ENCODE data around the gene DDX25.

The DDX25 gene

DNA sequence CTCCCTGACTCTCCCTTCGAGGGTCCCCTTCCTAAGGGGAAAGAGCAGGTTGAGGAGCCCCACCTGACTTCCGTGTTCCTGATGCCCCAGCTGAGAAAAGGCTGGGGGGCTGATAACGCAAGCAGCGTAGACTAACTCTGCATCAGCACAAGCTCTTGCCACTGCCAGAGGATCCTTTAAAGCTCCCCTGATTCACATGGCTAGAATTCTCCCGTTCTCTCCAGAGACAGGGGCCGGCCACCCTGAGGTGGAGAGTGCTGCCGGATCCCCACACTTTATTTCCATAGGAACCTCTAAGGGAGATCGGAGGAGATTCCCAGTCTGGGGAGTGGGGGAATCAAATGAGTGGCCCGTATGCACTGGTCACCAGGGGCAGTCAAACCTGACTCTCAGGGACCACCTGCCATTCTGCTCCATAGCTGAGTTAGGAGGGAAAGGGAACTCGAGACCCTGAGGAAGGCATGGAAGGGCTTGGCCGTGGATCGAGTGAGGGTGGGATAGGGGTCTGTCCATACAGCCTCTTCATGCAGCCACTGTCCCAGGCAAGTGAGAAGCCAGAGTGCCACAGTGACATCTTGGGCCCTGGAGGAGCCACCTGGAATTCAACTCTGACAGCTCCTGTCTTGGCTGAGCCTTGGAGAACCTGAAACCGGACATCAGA, 40.2 kb downstream of the DDX25 start:
- Histone ChIP-seq H3K4me3 (ENCODE audit: low read length) (no peak overlapping the region), H2AFZ (ENCODE audit: low read depth, low read length) (no peak overlapping the region), H3K4me1 (ENCODE audit: insufficient read depth, low read length) (peaks cover under 1% of the 10 kb centered on the region), H3K27me3 (ENCODE audit: insufficient read depth, low read length) (no peaks in the 10 kb centered on the region), H3K36me3 (ENCODE audit: insufficient read depth, low read length) (no peaks in the 10 kb centered on the region), H3K9me3 (ENCODE audit: low read length) (no peaks in the 10 kb centered on the region)

DNA sequence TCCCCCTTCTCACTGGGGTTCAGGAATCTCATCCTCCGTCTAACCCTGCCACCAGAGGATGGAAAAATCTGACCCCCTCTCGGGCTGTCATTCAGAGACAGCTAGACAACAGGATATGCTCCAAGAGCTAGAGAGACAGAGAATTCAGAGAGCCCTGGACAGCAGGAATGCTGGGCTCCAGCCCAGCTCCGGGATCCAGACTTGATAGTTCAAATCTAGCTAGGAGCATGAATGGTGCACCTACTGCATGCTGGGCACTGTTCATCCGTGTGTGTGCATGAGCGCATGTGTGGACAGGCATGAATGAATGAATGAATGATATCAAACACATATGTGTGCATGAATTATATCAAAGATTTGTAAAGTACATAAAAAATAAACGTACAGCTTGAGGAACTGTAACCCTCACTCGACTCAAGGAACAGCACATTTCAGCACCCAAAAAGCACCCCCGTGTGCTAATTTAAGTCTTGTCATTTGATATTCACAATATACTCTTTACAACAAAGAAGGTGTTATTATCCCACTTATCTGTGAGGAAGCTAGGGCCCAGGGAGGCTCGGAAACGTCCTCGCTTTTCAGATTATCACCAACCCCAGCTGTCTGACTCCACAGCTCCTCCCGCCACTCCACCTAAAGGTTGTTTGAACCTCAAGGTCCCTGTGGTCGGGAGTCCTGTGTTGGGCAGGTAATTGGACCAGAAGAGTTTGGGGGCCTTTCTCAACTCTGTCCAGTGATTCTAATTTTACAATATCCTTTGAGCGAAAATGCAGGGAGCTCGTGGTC, 40.9 kb downstream of the DDX25 start:
- H3K36me3 ChIP-seq (ENCODE audit: insufficient read depth, low read length): no peaks in the 10 kb centered on the region
- no peaks in the 10 kb centered on the region for H3K4me1 ChIP-seq (ENCODE audit: insufficient read depth, low read length)
- H3K27me3 ChIP-seq (ENCODE audit: insufficient read depth, low read length): no peaks in the 10 kb centered on the region
- no peak overlapping the region for H2AFZ ChIP-seq (ENCODE audit: low read depth, low read length)
- H3K9me3 ChIP-seq (ENCODE audit: low read length): peaks cover 3% of the 10 kb centered on the region
- H3K4me3 ChIP-seq (ENCODE audit: low read length): no peak overlapping the region

DNA sequence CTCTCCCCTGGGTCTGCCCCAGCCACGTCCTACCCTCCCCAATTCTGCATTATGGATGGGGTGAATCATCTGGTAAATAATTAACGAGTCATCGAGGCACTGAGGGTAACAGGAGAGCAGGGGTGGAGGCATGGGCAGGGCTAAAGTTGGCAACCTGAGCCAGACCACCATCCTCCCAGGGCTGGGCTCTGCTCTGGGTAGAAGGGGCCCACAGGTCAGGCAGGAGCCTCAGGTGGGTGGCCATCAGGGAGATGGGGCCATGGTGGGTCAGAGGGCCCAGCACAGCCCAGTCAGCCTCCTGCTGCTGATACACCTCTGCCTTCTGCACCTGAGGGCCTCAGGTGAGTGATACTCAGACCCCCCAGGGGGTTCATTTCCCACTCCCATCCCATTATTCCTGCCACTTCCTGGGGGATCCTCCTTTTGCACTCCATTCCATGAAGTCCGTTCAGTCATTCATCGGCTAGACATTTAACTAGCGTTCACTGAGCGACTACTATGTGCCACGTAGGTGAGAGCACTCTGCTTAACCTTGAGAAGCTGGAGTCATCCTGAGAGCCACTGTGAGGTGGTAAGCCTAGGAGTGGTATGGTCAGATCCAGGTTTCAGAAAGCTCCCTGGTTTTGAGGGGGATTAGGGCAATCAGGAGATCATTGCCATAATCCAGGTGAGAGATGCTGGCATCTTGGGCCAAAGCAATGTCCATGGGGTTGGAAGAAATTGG, 41.7 kb downstream of the DDX25 start, which contains the start of gene VSIG10L2:
VSIG10L2 (plus strand) TSS at position 248 of the 724 bp plus-strand sequence; CDS start at position 260, 12 bp downstream.
- no peak within 1 kb of the TSS for H2AFZ ChIP-seq (ENCODE audit: low read depth, low read length)
- H3K9me3 ChIP-seq (ENCODE audit: low read length): peaks cover 3% of the 10 kb centered on the region
- H3K4me1 ChIP-seq (ENCODE audit: insufficient read depth, low read length): no peaks in the 10 kb centered on the region
- H3K36me3 ChIP-seq (ENCODE audit: insufficient read depth, low read length): no peaks in the 10 kb centered on the region
- H3K4me3 ChIP-seq (ENCODE audit: low read length): no peak within 1 kb of the TSS
- H3K27me3 ChIP-seq (ENCODE audit: insufficient read depth, low read length): no peaks in the 10 kb centered on the region

DNA sequence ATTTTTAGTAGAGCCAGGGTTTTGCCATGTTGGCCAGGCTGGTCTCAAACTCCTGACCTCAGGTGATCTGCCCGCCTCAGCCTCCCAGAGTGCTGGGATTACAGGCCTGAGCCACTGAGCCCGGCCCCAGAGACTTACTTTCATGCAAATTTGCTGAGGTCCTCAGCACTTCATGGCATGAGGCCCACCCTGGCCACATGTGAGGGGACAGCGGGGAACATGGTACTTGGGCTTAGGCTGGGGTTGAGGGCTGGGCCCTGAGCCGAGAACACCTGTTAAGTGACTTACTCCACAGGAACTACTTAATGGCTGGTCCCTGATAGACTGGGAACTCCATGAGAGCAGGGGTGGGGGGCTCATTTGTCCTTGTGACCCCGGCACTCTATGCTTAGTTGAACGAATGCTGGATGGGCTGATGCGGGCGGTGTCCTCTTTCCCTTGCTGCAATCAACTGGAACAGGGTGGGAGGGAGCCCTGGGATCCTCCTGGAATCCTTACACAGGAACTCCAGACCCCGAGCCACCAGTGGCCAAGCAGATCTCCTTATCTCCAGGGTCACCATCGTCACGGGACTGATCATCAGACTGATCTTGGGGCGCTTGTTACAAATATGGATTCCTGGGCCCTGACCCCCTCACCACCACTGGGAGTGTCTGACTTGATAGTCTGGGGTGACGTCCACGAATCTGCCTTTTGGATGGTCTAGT, 42.6 kb downstream of the DDX25 start:
- Histone ChIP-seq H2AFZ (ENCODE audit: low read depth, low read length) (no peak overlapping the region), H3K27me3 (ENCODE audit: insufficient read depth, low read length) (no peaks in the 10 kb centered on the region), H3K9me3 (ENCODE audit: low read length) (peaks cover 3% of the 10 kb centered on the region), H3K36me3 (ENCODE audit: insufficient read depth, low read length) (no peaks in the 10 kb centered on the region), H3K4me3 (ENCODE audit: low read length) (no peak overlapping the region), H3K4me1 (ENCODE audit: insufficient read depth, low read length) (no peaks in the 10 kb centered on the region)

DNA sequence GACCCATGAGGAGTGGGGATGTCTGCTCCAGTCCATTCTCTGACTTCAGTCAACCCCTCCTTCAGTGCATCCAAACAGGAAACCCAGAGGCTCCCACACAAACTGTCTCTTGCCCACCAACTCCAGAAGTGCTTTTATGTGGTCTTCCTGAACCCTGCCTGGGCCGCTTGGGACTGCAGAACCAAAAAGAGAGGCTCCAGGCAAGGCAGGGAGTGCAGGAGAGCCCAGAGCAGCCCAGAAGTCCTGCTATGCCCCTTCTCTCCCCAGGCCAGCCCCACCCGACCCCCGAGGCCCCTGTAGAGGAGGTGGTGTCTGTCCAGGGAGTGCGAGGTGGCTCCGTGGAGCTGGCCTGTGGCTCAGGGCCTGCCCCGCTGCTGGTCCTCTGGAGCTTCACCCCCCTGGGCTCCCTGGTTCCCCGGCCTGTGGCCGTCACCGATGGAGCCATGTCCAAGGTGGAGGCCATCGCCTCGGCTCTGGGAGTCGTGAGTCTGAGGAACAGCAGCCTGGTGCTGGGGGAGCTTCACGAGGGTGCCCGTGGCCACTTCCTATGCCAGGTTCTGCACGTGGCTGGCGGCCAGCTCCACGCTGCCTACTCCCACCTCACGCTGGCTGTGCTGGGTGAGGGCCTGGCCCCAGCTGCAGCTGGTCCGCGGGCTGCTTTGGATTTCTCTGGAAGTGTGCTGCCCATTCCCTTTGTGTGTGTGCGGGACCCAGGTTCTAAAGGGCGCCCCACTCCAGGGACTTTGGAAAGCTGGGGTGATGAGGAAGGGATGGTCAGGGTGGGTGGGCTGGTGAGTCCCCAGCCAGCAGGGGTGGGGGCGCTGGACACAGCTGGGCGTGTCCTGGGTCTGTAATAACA, 43.3 kb downstream of the DDX25 start:
- Histone ChIP-seq H2AFZ (ENCODE audit: low read depth, low read length) (no peak overlapping the region), H3K9me3 (ENCODE audit: low read length) (peaks cover 3% of the 10 kb centered on the region), H3K27me3 (ENCODE audit: insufficient read depth, low read length) (no peaks in the 10 kb centered on the region), H3K4me3 (ENCODE audit: low read length) (no peak overlapping the region), H3K4me1 (ENCODE audit: insufficient read depth, low read length) (no peaks in the 10 kb centered on the region), H3K36me3 (ENCODE audit: insufficient read depth, low read length) (no peaks in the 10 kb centered on the region)

DNA sequence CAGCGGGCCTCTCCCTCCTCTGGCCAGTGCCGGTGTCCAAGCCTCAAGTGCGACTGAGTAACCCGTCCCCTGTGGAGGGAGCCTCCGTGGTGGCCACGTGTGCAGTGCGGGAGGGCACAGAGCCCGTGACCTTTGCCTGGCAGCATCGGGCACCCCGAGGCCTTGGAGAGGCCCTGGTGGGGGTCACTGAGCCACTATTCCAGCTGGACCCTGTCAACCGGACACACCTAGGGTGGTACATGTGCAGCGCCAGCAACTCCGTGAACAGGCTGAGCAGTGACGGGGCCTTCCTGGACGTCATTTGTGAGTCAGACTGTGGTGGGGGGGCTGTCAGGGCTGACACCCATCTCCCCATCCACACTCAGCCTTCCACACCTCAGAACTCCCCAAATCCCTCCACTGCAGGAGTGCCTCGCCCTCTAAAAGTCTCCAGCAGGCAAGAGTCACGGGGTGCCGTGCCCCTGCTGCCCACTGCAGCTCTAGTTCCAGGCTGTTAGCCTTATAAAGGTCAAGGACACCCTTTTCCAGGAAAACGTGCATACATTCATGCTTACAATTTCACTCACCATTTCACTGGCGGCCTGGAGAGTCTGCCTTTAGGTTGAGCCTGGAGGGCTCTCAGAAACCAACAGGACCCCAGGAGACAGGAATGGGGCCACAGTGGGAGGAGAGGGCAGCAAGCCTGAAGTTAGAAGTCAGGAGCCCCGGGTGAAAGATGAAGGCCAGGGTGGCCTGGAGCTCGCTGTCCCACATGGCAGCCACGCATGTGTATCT, 44.2 kb downstream of the DDX25 start:
- H3K36me3 ChIP-seq (ENCODE audit: insufficient read depth, low read length): no peaks in the 10 kb centered on the region

DNA sequence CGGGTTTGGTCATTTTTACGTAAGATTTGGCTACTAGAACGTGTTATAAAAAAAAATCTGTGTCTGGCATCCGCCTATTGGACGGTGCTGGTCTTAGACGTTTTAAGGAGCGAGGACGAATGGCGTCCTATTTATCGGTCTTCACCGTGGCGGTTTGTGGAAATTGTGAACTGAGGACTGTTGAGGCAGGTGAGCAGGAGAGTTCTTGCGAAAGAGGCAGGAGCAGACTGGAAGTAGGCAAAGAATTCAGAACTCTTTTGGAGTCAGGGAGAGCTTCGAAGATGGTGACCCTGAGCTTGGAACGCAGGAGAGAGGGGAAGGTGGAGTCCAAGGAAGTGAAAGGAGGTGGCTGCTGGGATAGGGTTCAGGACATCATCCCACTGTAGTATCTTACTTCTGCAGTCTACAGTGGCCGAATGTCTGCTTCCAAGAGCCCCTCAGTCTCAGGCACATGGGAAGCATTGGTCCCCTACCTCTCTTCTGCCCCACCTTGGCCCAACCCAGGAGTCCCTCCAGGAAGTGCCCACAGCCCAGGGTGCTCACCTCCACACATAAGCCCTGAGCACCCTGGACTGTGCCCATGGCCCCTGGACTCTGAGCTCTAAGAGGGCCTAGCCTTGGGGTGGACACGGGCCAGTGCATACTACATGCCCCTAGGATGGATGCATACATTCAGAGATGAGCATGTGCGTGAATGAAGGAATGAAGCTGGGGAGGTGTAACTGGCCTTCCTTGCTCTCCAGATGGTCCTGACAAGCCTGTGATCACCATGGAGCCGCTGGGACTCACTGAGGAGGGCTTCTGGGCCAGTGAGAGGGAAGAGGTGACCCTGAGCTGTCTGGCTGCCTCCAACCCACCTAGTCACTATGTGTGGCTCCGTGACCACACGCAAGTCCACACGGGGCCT, 45.2 kb downstream of the DDX25 start:
- H3K9me3 ChIP-seq (ENCODE audit: low read length): peaks cover 3% of the 10 kb centered on the region
- no peak overlapping the region for H3K4me3 ChIP-seq (ENCODE audit: low read length)
- no peaks in the 10 kb centered on the region for H3K27me3 ChIP-seq (ENCODE audit: insufficient read depth, low read length)
- H3K36me3 ChIP-seq (ENCODE audit: insufficient read depth, low read length): no peaks in the 10 kb centered on the region
- no peaks in the 10 kb centered on the region for H3K4me1 ChIP-seq (ENCODE audit: insufficient read depth, low read length)
- H2AFZ ChIP-seq (ENCODE audit: low read depth, low read length): no peak overlapping the region

More for the DNA sequence above, 44.2 kb downstream of the DDX25 start:
- no peak overlapping the region for H2AFZ ChIP-seq (ENCODE audit: low read depth, low read length)
- H3K9me3 ChIP-seq (ENCODE audit: low read length): peaks cover 3% of the 10 kb centered on the region
- no peak overlapping the region for H3K4me3 ChIP-seq (ENCODE audit: low read length)
- no peaks in the 10 kb centered on the region for H3K27me3 ChIP-seq (ENCODE audit: insufficient read depth, low read length)
- no peaks in the 10 kb centered on the region for H3K4me1 ChIP-seq (ENCODE audit: insufficient read depth, low read length)

DNA sequence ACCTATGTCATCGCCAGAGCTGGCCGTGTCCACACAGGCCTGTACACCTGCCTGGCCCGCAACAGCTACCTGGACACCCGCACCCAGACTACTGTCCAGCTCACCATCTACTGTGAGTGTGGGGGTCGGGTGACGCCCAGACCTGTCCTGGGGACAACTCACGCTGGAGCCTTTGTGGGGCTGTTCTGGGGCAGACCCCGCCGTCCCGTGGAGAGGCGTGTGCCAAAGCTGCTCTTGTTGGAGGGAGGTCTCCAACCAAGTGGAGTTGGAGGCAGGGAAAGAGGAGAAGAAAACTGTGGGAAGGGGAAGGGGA, 45.8 kb downstream of the DDX25 start:
- no peak overlapping the region for H3K4me3 ChIP-seq (ENCODE audit: low read length)

DNA sequence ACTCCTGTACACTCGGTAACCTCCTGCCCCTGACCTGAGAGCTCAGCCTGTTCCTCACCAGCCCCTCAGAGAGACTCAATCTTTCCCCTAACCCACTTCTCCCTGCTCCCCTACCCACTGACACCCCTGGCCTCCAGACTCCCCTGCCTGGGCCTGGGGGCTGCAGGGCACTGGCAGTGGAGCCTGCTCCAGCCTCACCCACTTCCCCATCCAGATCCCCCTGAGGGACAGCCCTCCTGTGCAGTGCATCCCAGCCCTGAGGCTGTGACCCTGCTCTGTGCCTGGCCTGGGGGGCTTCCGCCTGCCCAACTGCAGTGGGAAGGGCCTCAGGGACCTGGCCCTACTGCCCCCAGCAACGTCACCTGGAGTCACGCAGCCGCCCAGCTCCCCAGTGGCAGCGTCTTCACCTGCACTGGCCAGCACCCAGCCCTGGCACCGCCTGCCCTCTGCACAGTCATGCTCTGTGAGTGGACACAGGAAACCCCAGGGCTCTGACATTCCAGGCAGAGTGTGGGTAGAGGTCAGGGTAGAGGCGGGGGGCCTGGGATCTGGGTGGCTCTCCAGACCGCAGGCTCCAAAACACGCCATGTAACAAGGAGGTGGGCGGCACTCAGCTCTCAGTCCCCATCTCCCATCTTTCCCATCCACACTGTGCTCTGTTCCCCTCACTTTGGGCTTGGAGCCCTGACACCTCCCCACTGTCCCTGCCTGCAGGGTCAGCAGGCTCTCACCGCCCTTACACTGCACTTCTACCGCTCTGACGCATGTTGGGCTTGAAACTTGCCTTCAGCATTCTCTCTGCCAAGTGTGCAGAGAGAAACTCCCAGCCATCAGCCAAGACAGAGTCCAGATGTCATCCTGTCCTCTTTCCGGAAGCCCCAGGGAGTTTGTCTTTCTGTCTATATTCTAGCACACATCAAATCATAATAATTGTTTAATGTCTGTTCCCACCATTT, 46.7 kb downstream of the DDX25 start:
- H3K9me3 ChIP-seq (ENCODE audit: low read length): peaks cover 3% of the 10 kb centered on the region

More for the DNA sequence above, 45.8 kb downstream of the DDX25 start:
- no peaks in the 10 kb centered on the region for H3K27me3 ChIP-seq (ENCODE audit: insufficient read depth, low read length)
- no peak overlapping the region for H2AFZ ChIP-seq (ENCODE audit: low read depth, low read length)
- no peaks in the 10 kb centered on the region for H3K4me1 ChIP-seq (ENCODE audit: insufficient read depth, low read length)
- no peaks in the 10 kb centered on the region for H3K36me3 ChIP-seq (ENCODE audit: insufficient read depth, low read length)
- peaks cover 3% of the 10 kb centered on the region for H3K9me3 ChIP-seq (ENCODE audit: low read length)

DNA sequence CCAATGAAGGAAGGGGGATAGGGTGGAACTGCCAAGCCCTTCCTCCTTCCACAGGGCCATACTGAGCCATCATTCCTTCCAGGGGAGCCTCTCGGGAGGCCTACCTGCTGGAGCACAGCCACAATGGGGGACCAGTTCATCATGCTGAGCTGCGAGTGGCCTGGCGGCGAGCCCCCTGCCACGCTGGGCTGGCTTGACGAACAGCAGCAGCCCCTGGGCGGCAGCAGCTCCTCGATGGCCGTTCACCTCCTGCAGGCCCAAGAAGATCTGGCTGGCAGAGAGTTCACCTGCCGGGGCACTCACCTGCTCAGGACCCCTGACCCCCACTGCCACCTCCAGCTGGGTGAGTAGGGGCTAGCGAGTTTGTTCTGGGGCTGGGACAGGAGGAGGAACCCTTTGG, 47.4 kb downstream of the DDX25 start:
- peaks cover 4% of the 10 kb centered on the region for H3K9me3 ChIP-seq (ENCODE audit: low read length)
- no peak overlapping the region for H3K4me3 ChIP-seq (ENCODE audit: low read length)
- no peaks in the 10 kb centered on the region for H3K36me3 ChIP-seq (ENCODE audit: insufficient read depth, low read length)
- H2AFZ ChIP-seq (ENCODE audit: low read depth, low read length): no peak overlapping the region
- H3K27me3 ChIP-seq (ENCODE audit: insufficient read depth, low read length): no peaks in the 10 kb centered on the region
- no peaks in the 10 kb centered on the region for H3K4me1 ChIP-seq (ENCODE audit: insufficient read depth, low read length)

More for the DNA sequence above, 46.7 kb downstream of the DDX25 start:
- Histone ChIP-seq H3K27me3 (ENCODE audit: insufficient read depth, low read length) (no peaks in the 10 kb centered on the region), H3K36me3 (ENCODE audit: insufficient read depth, low read length) (no peaks in the 10 kb centered on the region), H2AFZ (ENCODE audit: low read depth, low read length) (no peak overlapping the region), H3K4me3 (ENCODE audit: low read length) (no peak overlapping the region), H3K4me1 (ENCODE audit: insufficient read depth, low read length) (no peaks in the 10 kb centered on the region)

Data from neuron (in vitro differentiated cells).